Measurements from ENCODE around the gene RNF166.

GRCh38 chr16:88695753-88696152, 10.5 kb downstream of the RNF166 start:
- TF ChIP-seq TAF1 (IDR thresholded peaks at IDR 0.05; ENCODE audit: borderline replicate concordance, insufficient read depth, low read length) (no peak), SIN3A (IDR thresholded peaks at IDR 0.05; ENCODE audit: borderline replicate concordance, insufficient read depth, low read length) (no peak), POLR2AphosphoS5 (IDR thresholded peaks at IDR 0.05; ENCODE audit: low read depth, low read length) (no peak), FOXP2 (optimal IDR thresholded peaks at IDR 0.05; ENCODE audit: borderline replicate concordance, extremely low read depth, extremely low read length, insufficient read depth) (no peak)
- TF ChIP-seq, protein P1, sequence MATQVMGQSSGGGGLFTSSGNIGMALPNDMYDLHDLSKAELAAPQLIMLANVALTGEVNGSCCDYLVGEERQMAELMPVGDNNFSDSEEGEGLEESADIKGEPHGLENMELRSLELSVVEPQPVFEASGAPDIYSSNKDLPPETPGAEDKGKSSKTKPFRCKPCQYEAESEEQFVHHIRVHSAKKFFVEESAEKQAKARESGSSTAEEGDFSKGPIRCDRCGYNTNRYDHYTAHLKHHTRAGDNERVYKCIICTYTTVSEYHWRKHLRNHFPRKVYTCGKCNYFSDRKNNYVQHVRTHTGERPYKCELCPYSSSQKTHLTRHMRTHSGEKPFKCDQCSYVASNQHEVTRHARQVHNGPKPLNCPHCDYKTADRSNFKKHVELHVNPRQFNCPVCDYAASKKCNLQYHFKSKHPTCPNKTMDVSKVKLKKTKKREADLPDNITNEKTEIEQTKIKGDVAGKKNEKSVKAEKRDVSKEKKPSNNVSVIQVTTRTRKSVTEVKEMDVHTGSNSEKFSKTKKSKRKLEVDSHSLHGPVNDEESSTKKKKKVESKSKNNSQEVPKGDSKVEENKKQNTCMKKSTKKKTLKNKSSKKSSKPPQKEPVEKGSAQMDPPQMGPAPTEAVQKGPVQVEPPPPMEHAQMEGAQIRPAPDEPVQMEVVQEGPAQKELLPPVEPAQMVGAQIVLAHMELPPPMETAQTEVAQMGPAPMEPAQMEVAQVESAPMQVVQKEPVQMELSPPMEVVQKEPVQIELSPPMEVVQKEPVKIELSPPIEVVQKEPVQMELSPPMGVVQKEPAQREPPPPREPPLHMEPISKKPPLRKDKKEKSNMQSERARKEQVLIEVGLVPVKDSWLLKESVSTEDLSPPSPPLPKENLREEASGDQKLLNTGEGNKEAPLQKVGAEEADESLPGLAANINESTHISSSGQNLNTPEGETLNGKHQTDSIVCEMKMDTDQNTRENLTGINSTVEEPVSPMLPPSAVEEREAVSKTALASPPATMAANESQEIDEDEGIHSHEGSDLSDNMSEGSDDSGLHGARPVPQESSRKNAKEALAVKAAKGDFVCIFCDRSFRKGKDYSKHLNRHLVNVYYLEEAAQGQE (IDR thresholded peaks at IDR 0.05; ENCODE audit: insufficient read depth in 1 of 2, low read depth in 2 of 2, low read length in 2 of 2) = no peak

Data from PFSK-1 (cell line).